GM20431 (cell line): Measurements from ENCODE around the gene CRK.
"Not testable (repeated sequence)": the region's sequence is repeated elsewhere in the genome, so short reads cannot be mapped to it uniquely, and the experiment has no call there.

Experiments used
- in situ Hi-C: fragments of 300-500 bp; cut with MseI, MboI; formaldehyde crosslinking; loops from one replicate; pipeline ENCODE4 v1.15.0; 2020; ENCODE audit warnings: low sequenced_read_pairs; ENCODE audit not compliant: unreplicated experiment

Gene CRK

DNA sequence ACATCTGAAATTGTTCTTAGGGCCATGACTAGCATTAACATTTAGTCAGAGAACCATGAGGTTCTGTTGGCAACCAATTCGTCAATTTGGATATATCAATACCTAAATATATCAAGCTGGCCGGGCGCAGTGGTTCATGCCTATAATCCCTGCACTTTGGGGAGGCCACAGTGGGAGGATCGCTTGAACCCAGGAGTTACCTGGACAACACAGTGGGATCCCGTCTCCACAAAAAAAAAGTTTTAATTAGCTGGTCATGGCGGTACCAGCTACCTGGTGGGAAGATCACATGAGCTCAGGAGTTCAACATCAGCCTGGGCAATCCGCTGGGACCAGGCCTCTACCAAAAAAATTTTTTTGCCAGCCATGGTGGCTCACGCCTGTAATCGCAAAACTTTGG lies 64.5 kb downstream of the CRK start:
- in situ Hi-C loops: no loop called here

DNA sequence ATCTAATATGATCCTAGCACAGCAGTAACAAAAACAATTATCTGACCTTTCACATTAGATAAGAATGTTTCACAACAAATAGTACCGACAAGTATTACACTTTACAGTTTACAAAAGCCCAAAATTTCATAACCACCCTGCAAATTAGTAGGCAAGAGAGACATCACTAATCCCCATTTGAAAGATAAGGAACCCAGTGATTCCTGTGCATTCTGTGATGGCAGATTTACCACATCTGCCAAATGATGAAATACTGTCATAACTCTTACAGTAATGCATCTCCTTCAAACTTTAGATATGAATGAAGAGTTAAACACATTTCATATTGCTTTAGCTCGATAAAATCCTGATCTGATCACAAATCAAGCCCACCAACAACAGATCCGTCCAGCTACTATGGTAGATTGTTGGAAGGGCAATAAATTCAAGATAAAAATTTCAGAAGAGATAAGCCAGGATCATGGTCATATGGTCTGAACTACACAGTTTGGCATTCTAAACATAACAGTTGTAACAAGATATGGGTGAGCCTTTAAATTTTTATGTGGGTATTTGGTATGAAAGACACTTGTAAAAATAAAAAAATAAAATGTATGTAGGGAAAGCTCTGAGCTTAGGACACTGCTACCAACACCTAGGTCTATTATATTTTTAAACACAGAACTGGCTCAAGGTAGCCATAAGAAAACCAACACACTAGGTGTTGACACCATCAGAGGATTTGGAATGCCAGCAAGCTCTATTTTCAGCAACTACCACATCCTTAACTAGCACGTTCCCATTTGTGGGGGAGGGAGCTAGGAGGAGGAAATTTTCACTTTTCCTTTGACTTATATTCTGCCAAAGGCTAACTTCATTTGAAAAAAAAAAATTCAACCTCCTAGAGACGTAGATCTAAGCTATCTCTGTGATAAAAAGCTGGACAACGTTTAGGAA lies 65.3 kb downstream of the CRK start:
- in situ Hi-C loops: no loop called here

DNA sequence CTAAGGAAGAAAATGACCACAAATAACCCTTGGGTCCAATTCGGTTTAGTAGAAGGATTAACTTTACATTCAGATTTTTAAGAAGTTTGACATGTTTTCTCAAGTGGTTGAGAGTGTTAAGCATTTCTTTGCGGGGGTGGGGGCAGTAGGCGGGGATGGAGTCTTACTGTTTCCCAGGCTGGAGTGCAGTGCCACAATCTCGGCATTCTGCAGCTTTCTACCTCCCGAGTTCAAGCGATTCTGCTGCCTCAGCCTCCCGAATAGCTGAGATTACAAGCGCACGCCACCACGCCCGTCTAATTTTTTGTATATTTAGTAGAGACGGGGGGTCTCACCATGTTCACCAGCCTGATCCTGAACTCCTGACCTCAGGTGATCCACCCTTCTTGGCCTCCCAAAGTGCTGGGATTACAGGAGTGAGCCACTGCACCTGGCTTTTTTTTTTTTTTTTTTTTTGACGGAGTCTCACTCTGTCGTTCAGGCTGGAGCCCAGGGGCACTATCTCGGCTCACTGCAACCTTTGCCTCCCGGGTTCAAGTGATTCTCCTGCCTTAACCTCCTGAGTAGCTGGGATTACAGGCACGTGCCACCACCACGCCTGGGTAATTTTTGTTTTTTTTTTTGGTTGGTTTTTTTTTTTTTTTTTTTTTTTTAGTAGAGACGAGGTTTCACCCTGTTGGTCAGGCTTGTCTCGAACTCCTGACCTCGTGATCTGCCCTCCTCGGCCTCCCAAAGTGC lies 68.4 kb downstream of the CRK start:
- in situ Hi-C loops: not testable (repeated sequence)

DNA sequence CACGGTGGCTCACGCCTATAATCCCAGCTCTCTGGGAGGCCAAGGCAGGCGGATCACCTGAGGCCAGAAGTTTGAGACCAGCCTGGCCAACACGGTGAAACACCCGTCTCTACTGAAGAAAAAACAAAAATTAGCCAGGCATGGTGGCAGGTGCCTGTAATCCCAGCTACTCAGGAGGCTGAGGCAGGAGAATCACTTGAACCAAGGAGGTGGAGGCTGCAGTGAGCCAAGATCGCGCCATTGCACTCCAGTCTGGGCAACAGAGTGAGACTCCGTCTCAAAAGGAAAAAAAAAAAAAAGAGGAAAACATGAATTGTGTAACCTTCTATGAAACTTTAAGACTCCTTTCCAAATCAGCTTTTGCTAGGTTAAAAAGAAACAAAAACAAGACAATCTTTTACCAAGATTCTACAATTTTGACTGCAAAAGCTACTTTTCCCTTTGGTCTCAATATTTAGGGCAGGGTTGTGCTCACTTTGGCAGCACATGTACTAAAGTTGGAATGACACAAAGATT lies 69.3 kb downstream of the CRK start:
- in situ Hi-C loops: not testable (repeated sequence)

DNA sequence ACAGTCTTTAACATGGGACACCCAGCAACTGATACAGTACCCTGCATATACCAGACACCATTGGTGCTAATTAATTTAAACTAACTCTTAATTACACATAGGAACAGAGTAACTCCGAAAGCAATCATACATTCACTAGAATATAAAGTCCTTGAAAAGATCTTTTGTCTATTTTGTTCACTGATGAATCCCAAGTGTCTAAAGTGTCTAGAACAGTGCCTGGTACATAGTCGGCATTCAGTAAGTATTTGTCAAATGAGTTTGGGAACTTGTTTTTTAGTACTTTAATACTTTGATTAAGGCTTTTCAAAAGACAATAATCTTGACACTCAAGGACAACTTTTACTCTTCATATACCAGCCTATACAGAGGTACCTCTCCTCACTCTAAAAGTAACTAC lies 69.8 kb downstream of the CRK start:
- in situ Hi-C loops: no loop called here

DNA sequence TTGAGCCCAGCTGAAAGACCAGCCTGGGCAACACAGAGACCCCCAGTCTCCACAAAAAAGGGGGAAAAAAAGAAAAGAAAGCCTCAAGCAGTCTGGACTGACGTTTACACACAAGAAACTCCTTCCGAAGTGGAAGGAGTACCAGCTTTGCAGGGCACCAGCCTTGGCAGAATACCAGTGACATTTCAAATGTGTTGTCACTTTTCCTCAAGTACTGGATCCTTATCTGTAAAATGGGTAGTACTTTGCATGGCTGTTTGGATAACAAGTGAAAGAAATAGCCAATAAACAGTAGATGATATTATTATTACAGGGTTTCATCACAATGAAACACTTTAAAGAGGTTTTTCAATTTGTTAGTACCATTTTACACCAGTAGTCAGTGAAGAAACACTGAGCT lies 70.2 kb downstream of the CRK start:
- in situ Hi-C loops: no loop called here

DNA sequence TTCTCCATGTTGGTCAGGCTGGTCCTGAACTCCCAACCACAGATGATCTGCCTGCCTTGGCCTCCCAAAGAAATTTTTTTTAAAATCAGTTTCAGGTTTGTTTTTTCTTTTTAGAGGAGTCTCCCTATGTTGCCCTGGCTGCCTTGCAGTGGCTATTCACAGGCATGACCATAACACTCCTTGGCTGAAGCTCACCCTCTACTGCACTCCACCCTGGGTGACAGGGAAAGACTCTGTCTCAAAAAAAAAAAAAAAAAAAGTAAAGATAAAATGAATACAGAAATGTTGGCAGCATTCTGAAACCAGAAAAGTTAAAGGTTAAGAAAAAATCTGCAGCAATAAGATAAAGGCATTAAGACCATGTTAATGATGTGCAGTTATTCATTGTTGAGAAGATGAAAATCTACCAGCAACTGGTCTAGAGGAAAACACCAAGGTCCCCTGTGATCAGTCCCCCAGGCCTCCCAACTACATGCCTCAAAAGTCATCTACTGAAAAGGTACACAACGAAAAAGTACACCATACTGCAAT lies 71.1 kb downstream of the CRK start:
- in situ Hi-C loops: no loop called here

DNA sequence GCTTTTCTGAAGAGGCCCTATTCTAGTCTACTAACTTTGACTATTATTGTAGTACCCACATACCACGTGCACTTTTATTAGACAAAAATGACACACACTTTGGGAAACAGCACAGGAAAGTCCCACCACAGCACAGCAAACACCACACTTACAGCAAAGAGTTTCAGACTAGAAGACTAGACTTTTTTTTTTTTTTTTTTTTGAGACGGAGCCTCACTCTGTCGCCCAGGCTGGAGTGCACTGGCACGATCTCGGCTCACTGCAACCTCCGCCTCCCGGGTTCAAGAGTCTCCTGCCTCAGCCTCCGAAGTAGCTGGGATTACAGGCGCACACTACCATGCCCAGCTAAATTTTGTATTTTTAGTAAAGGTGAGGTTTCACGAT lies 76.1 kb downstream of the CRK start:
- in situ Hi-C loops: no loop called here

DNA sequence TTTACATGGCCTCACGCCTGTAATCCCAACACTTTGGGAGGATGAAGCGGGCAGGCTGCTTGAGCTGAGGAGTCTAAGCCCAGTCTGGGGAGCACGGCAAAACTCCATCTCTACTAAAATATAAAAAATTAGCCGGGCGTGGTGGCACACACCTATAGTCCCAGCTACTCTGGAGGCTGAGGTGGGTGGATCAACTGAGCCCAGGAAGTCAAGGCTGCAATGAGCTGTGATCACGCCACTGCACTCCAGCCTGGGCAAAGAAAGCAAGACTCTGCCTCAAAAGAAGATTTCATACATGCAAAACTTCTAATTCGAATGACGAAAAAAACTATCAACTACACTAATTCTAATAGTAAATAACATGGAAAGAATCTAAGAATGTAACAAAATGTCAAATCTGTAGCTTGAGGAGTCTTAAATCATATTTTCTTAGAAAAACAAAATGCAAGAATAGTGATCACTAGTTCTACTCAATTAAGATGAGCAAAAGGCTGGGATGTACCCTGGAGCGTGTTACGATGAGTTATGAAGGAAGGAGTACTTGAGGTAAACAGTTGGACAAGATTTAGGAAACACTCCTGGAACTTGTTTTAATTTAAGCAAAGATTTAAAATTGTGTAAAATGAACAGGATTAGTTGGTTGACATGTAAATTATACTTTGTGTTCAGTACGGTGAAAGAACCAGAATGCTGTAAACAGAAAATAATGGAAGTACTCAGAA lies 76.7 kb downstream of the CRK start:
- in situ Hi-C loops: no loop called here

DNA sequence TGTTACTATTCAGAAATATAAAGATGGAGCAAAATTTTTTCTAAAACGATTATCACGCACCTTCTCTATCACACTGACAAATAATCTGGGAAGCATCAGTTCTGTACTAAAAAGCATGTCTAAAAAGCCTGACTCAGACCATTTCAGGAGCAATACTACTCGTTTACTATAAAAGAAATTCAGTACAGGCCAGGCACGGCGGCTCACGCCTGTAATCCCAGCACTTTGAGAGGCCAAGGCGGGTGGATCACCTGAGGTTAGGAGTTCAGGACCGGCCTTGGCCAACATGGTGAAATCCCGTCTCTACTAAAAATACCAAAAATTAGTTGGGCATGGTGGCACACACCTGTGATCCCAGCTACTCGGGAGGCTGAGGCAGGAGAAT lies 77.6 kb downstream of the CRK start:
- in situ Hi-C loops: not testable (repeated sequence)

DNA sequence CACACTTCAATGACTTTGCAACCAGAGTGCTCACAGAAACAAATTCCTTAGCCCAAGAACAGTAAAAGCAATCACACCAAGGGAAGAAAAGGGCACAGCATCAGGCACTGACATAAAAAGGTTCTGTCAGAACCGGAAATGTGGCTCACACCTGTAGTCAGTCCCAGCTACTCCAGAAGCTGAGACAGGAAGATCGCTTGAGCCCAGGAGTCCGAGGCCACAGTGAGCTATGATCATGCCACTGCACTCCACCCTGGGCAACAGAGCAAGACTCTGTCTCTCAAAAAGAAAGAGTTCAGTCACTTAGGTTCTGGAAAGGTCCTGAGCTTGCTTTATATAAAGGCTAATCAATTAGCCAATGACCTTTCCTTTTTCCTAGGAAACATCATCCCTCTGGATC lies 78.7 kb downstream of the CRK start:
- in situ Hi-C loops: no loop called here

DNA sequence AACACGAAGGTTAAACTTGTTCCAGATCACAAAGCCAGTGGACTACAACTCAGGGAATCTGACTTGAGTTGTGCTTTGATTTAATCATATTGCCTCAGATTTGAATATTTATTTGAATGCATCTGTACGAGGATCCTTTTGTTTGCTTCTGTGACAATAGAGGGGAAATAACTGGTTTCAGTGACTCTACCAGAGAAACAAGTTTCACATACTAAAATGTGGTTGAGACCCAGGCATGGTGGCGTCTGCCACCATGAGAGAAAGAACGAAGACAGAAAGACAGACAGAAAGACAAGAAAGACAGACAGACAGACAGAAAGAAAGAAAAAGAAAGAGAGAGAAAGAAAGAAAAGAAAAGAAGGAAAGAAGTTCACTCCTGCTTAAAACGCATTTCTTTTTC lies 80.0 kb downstream of the CRK start:
- in situ Hi-C loops: no loop called here

DNA sequence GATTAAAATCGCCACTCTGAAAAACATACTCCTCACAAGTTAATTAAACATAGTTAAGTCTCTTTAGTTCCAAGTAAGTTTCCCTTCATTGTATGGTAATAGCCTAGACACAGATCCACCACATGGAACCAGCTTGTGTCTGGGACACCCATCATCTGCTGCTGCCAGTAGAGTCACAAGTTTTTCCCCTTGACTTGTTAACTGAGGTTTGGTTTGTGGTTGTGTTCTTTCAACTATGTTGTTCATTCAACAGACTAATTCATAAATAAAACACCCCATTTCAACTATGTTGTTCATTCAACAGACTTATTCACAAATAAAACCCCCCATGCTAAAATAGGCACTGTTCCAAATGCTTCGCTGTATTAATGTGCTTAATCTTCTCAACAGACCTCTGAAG lies 80.4 kb downstream of the CRK start:
- in situ Hi-C loops: no loop called here

DNA sequence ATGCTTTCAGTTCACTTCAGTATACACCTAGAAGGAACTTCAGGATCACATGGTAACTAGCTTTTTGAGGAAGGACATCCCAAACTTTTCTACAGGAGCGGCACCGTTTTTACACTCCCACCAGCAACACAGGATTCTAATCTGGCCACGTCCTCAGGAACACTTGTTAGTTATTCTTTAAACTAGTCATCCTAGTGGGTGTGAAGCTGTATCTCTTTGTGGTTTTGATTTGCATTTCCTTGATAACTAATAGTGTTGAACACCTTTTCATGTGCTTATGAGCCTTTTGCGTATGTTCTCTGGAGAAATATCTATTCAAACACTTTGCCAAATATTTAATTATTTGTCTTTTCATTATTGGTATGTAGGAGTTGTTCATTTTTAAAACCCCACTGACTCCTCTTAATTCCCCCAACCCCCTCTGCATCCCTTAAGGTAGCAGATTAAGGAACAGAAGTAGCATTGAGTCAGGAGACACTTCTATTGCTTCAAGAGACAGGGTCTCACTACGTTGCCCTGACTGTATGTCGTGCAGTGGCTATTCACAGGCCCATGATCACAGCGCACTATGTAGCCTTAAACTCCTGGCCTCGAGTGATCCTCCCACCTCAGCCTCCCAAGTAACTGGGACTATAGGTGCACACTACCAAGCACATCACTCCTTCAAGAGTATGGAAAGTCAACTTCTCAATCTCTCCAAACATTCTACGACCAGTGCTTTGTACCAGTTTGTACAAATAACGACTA lies 81.4 kb downstream of the CRK start:
- in situ Hi-C loops: loop anchor here (25.0 kb wide), 1 partner anchor 138 kb away; the partner anchor contains the start of gene INPP5K

DNA sequence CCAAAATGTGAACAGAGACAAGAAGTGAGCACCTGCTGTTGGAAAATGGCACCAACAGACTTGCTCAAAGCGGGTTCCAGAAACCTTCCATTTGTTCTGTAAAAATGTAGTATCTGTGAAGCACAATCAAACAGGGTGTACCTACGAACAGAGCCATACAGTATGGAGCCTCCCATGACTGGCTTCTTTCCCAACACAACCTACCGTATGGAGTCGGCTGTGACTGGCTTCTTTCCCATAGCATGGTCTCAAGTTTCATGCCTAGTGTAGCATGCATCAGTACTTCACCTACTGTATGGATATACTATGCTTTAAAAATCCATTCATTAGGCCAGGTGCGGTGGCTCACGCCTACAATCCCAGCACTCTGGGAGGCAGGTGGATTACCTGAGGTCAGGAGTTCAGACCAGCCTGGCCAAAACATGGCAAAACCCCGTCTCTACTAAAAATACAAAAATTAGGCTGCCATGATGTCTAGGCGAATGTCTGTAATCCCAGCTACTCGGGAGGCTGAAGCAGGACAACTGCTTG lies 82.3 kb downstream of the CRK start:
- in situ Hi-C loops: loop anchor here (25.0 kb wide), 1 partner anchor 139 kb away; the partner anchor contains the start of gene INPP5K

DNA sequence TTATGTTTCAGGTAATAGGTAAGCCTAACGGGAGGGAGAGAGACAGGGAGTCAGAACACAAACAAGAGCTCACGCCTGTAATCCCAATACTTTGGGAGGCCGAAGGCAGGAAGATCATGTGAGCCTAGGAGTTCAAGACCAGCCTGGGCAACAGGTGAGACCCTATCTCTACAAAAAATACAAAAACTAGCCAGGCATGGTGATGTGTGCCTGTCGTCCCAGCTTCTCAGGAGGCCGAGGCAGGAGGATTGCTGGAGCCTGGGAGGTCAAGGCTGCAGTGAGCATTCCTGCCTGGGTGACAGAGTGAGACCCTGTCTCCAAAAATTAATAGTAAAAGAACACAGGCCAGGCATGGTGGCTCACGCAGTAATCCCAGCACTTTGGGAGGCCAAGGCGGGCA lies 83.4 kb downstream of the CRK start:
- in situ Hi-C loops: loop anchor here (25.0 kb wide), 1 partner anchor 140 kb away; the partner anchor contains the start of gene INPP5K

DNA sequence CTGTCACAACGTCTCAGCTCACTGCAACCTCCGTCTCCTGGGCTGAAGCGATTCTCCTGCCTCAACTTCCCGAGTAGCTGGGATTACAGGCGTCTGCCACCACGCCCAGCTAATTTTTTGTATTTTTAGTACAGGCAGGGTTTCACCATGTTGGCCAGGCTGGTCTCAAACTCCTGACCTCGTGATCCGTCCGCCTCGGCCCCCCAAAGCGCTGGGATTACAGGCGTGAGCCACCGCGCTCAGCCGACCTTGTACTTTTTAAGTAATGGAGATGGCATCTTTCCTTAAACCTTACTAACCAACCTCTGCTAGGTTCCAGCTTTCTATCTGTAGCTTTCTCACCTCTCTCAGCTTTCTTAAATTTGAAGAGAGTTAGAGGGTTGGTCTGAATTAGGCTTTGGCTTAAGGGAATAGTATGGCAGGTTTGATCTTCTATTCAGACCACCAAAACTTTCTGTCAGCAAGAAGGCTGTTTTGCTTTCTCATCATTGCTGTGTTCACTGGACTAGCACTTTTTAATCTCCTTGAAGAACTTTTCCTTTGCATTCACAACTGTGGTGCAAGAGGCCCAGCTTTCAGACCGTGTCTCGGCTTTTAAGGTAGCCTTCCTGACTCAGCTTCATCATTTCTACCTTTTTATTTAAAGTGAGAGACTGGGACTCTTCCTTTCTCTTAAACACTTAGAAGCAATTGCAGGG lies 84.0 kb downstream of the CRK start:
- in situ Hi-C loops: loop anchor here (25.0 kb wide), 1 partner anchor 140 kb away; the partner anchor contains the start of gene INPP5K
